ENCODE data around the gene PBX1.

The PBX1 gene

GRCh38 chr1:164784960-164785359, 226.0 kb downstream of the PBX1 start:
- TF ChIP-seq SPI1 (IDR thresholded peaks at IDR 0.05; ENCODE audit: low read depth, low read length) (no peak), POLR2AphosphoS5 (IDR thresholded peaks at IDR 0.05; ENCODE audit: low read depth, low read length) (no peak)
- DNase-seq (ENCODE audit: insufficient read length, low spot score) (no peak), FAIRE-seq (no peak)

GRCh38 chr1:164785841-164786534, 227.0 kb downstream of the PBX1 start:
- FAIRE-seq (no peak), DNase-seq (ENCODE audit: insufficient read length, low spot score) (no peak)
- TF ChIP-seq POLR2A (IDR thresholded peaks at IDR 0.05; ENCODE audit: low read depth, low read length) (no peak), POU2F2 (IDR thresholded peaks at IDR 0.05; ENCODE audit: low read depth, low read length) (no peak), POLR2AphosphoS5 (IDR thresholded peaks at IDR 0.05; ENCODE audit: low read depth, low read length) (no peak), SPI1 (IDR thresholded peaks at IDR 0.05; ENCODE audit: low read depth, low read length) (no peak), PAX5 (IDR thresholded peaks at IDR 0.05; ENCODE audit: insufficient read depth, low read length, severe bottlenecking) (no peak), TAF1 (IDR thresholded peaks at IDR 0.05; ENCODE audit: low read depth, low read length) (no peak)

- DNase-seq (ENCODE audit: insufficient read length, low spot score) (peak; percentile 67), FAIRE-seq (peak; percentile 84)
- no peak for TF ChIP-seq POU2F2 (IDR thresholded peaks at IDR 0.05; ENCODE audit: low read depth, low read length)
- no peak for TF ChIP-seq POLR2A (IDR thresholded peaks at IDR 0.05; ENCODE audit: low read depth, low read length)
- no peak for TF ChIP-seq TAF1 (IDR thresholded peaks at IDR 0.05; ENCODE audit: low read depth, low read length)
- TF ChIP-seq POLR2AphosphoS5 (IDR thresholded peaks at IDR 0.05; ENCODE audit: low read depth, low read length), result no peak
- TF ChIP-seq SPI1 (IDR thresholded peaks at IDR 0.05; ENCODE audit: low read depth, low read length), result no peak
- TF ChIP-seq PAX5 (IDR thresholded peaks at IDR 0.05; ENCODE audit: insufficient read depth, low read length, severe bottlenecking), result no peak
Observed at GRCh38 chr1:164786980-164787833, 228.2 kb downstream of the PBX1 start.

GRCh38 chr1:164787834-164788231, 228.8 kb downstream of the PBX1 start:
- TF ChIP-seq POLR2AphosphoS5 (IDR thresholded peaks at IDR 0.05; ENCODE audit: low read depth, low read length) (no peak), POU2F2 (IDR thresholded peaks at IDR 0.05; ENCODE audit: low read depth, low read length) (no peak), TAF1 (IDR thresholded peaks at IDR 0.05; ENCODE audit: low read depth, low read length) (no peak), PAX5 (IDR thresholded peaks at IDR 0.05; ENCODE audit: insufficient read depth, low read length, severe bottlenecking) (no peak), POLR2A (IDR thresholded peaks at IDR 0.05; ENCODE audit: low read depth, low read length) (no peak), SPI1 (IDR thresholded peaks at IDR 0.05; ENCODE audit: low read depth, low read length) (no peak)
- FAIRE-seq (no peak), DNase-seq (ENCODE audit: insufficient read length, low spot score) (no peak)

- no peak for TF ChIP-seq TAF1 (IDR thresholded peaks at IDR 0.05; ENCODE audit: low read depth, low read length)
- TF ChIP-seq POU2F2 (IDR thresholded peaks at IDR 0.05; ENCODE audit: low read depth, low read length), result no peak
- TF ChIP-seq PAX5 (IDR thresholded peaks at IDR 0.05; ENCODE audit: insufficient read depth, low read length, severe bottlenecking), result no peak
- no peak for TF ChIP-seq SPI1 (IDR thresholded peaks at IDR 0.05; ENCODE audit: low read depth, low read length)
- TF ChIP-seq POLR2A (IDR thresholded peaks at IDR 0.05; ENCODE audit: low read depth, low read length), result no peak
- DNase-seq (ENCODE audit: insufficient read length, low spot score) (no peak), FAIRE-seq (no peak)
Observed at GRCh38 chr1:164790081-164790480, 231.1 kb downstream of the PBX1 start.

- FAIRE-seq, result no peak
- no peak for DNase-seq (ENCODE audit: insufficient read length, low spot score)
- TF ChIP-seq POLR2A (IDR thresholded peaks at IDR 0.05; ENCODE audit: low read depth, low read length) (no peak), POU2F2 (IDR thresholded peaks at IDR 0.05; ENCODE audit: low read depth, low read length) (no peak), TAF1 (IDR thresholded peaks at IDR 0.05; ENCODE audit: low read depth, low read length) (no peak), SPI1 (IDR thresholded peaks at IDR 0.05; ENCODE audit: low read depth, low read length) (no peak), POLR2AphosphoS5 (IDR thresholded peaks at IDR 0.05; ENCODE audit: low read depth, low read length) (no peak), PAX5 (IDR thresholded peaks at IDR 0.05; ENCODE audit: insufficient read depth, low read length, severe bottlenecking) (no peak)
Observed at GRCh38 chr1:164792410-164793004, 233.5 kb downstream of the PBX1 start.

- FAIRE-seq (no peak), DNase-seq (ENCODE audit: insufficient read length, low spot score) (no peak)
- TF ChIP-seq POLR2A (IDR thresholded peaks at IDR 0.05; ENCODE audit: low read depth, low read length), result no peak
- TF ChIP-seq POLR2AphosphoS5 (IDR thresholded peaks at IDR 0.05; ENCODE audit: low read depth, low read length), result no peak
- TF ChIP-seq TAF1 (IDR thresholded peaks at IDR 0.05; ENCODE audit: low read depth, low read length), result no peak
- no peak for TF ChIP-seq POU2F2 (IDR thresholded peaks at IDR 0.05; ENCODE audit: low read depth, low read length)
- TF ChIP-seq SPI1 (IDR thresholded peaks at IDR 0.05; ENCODE audit: low read depth, low read length), result no peak
- no peak for TF ChIP-seq PAX5 (IDR thresholded peaks at IDR 0.05; ENCODE audit: insufficient read depth, low read length, severe bottlenecking)
Observed at GRCh38 chr1:164794356-164794755, 235.4 kb downstream of the PBX1 start.

- FAIRE-seq, result no peak
- DNase-seq (ENCODE audit: insufficient read length, low spot score), result no peak
- no peak for TF ChIP-seq POU2F2 (IDR thresholded peaks at IDR 0.05; ENCODE audit: low read depth, low read length)
- TF ChIP-seq TAF1 (IDR thresholded peaks at IDR 0.05; ENCODE audit: low read depth, low read length), result no peak
- no peak for TF ChIP-seq PAX5 (IDR thresholded peaks at IDR 0.05; ENCODE audit: insufficient read depth, low read length, severe bottlenecking)
- no peak for TF ChIP-seq POLR2A (IDR thresholded peaks at IDR 0.05; ENCODE audit: low read depth, low read length)
- no peak for TF ChIP-seq POLR2AphosphoS5 (IDR thresholded peaks at IDR 0.05; ENCODE audit: low read depth, low read length)
- no peak for TF ChIP-seq SPI1 (IDR thresholded peaks at IDR 0.05; ENCODE audit: low read depth, low read length)
Observed at GRCh38 chr1:164796916-164797315, 237.9 kb downstream of the PBX1 start.

- FAIRE-seq (no peak), DNase-seq (ENCODE audit: insufficient read length, low spot score) (no peak)
- TF ChIP-seq POLR2AphosphoS5 (IDR thresholded peaks at IDR 0.05; ENCODE audit: low read depth, low read length) (no peak), POLR2A (IDR thresholded peaks at IDR 0.05; ENCODE audit: low read depth, low read length) (no peak)
Observed at GRCh38 chr1:164801246-164801731, 242.3 kb downstream of the PBX1 start.

All from GM12891 (cell line).